ENCODE results near the gene ART5.
"Not testable (repeated sequence)": the region's sequence is repeated elsewhere in the genome, so short reads cannot be mapped to it uniquely, and the experiment has no call there.

The ART5 gene

GRCh38 chr11:3659595-3660515, 18.1 kb upstream of the ART5 start:
- H3K4me3 ChIP-seq (replicated peaks in 1 of 2; ENCODE audit: low read depth in 2 of 2, low read length in 2 of 2) = no peak overlapping the region
- no peak for DNase-seq (ENCODE audit: low read depth in 2 of 2)
- no peak for TF ChIP-seq CTCF (IDR thresholded peaks at IDR 0.05; ENCODE audit: low read depth, low read length)

GRCh38 chr11:3658252-3658651, 16.5 kb upstream of the ART5 start:
- no peak for TF ChIP-seq CTCF (IDR thresholded peaks at IDR 0.05; ENCODE audit: low read depth, low read length)
- DNase-seq (ENCODE audit: low read depth in 2 of 2) = no peak
- H3K4me3 ChIP-seq (replicated peaks in 1 of 2; ENCODE audit: low read depth in 2 of 2, low read length in 2 of 2) = no peak overlapping the region

GRCh38 chr11:3657331-3657730, 15.5 kb upstream of the ART5 start:
- H3K4me3 ChIP-seq (replicated peaks in 1 of 2; ENCODE audit: low read depth in 2 of 2, low read length in 2 of 2); DNase-seq (ENCODE audit: low read depth in 2 of 2): not testable (repeated sequence)

GRCh38 chr11:3655547-3655946, 13.8 kb upstream of the ART5 start:
- TF ChIP-seq CTCF (IDR thresholded peaks at IDR 0.05; ENCODE audit: low read depth, low read length) = no peak
- H3K4me3 ChIP-seq (replicated peaks in 1 of 2; ENCODE audit: low read depth in 2 of 2, low read length in 2 of 2) = no peak overlapping the region
- DNase-seq (ENCODE audit: low read depth in 2 of 2) = no peak

- DNase-seq (ENCODE audit: low read depth in 2 of 2); H3K4me3 ChIP-seq (replicated peaks in 1 of 2; ENCODE audit: low read depth in 2 of 2, low read length in 2 of 2): not testable (repeated sequence)
These were observed 10.7 kb upstream of the ART5 start for GRCh38 chr11:3652514-3652913.

GRCh38 chr11:3649374-3649773, 7.6 kb upstream of the ART5 start:
- DNase-seq (ENCODE audit: low read depth in 2 of 2); H3K4me3 ChIP-seq (replicated peaks in 1 of 2; ENCODE audit: low read depth in 2 of 2, low read length in 2 of 2): not testable (repeated sequence)

GRCh38 chr11:3648843-3649242, 7.1 kb upstream of the ART5 start:
- not testable (repeated sequence) for DNase-seq (ENCODE audit: low read depth in 2 of 2); H3K4me3 ChIP-seq (replicated peaks in 1 of 2; ENCODE audit: low read depth in 2 of 2, low read length in 2 of 2)

GRCh38 chr11:3645552-3645951, 3.8 kb upstream of the ART5 start:
- DNase-seq (ENCODE audit: low read depth in 2 of 2) = no peak
- no peak overlapping the region for H3K4me3 ChIP-seq (replicated peaks in 1 of 2; ENCODE audit: low read depth in 2 of 2, low read length in 2 of 2)
- TF ChIP-seq CTCF (IDR thresholded peaks at IDR 0.05; ENCODE audit: low read depth, low read length) = no peak

GRCh38 chr11:3644817-3645235, 3.0 kb upstream of the ART5 start, which contains the start of gene ART1:
TSS of gene ART1 (plus strand) at chr11:3645128. CDS start at chr11:3659214, 14,086 bp downstream.
- no peak within 1 kb of the TSS for H3K4me3 ChIP-seq (replicated peaks in 1 of 2; ENCODE audit: low read depth in 2 of 2, low read length in 2 of 2)
- DNase-seq (ENCODE audit: low read depth in 2 of 2) = peak; percentile 3 to 4
- no peak for TF ChIP-seq CTCF (IDR thresholded peaks at IDR 0.05; ENCODE audit: low read depth, low read length)

GRCh38 chr11:3643102-3643546, 1.3 kb upstream of the ART5 start:
- H3K4me3 ChIP-seq (replicated peaks in 1 of 2; ENCODE audit: low read depth in 2 of 2, low read length in 2 of 2); DNase-seq (ENCODE audit: low read depth in 2 of 2): not testable (repeated sequence)

All from cardiac fibroblast (primary cell).